ENCODE results near the gene TMEM150B.

TMEM150B gene

GRCh38 chr19:55309448-55309847 lies 15.7 kb downstream of the TMEM150B start:
- Histone ChIP-seq H3K4me1 (ENCODE audit: insufficient read depth, low read length, severe bottlenecking) (peaks cover 23% of the 10 kb centered on the region), H2AFZ (ENCODE audit: low read length) (no peak overlapping the region), H3K27me3 (ENCODE audit: insufficient read depth, low read length) (no peaks in the 10 kb centered on the region), H3K9ac (ENCODE audit: low read length) (no peak overlapping the region), H3K79me2 (ENCODE audit: insufficient read depth, low read length) (no peaks in the 10 kb centered on the region), H3K4me2 (ENCODE audit: low read length) (no peak overlapping the region), H3K4me3 (ENCODE audit: low read depth, low read length, poor library complexity, severe bottlenecking) (no peak overlapping the region), H3K9me3 (ENCODE audit: low read length) (no peaks in the 10 kb centered on the region), H3K36me3 (ENCODE audit: insufficient read depth, low read length) (peaks cover 23% of the 10 kb centered on the region), H4K20me1 (ENCODE audit: insufficient read depth, low read length) (no peaks in the 10 kb centered on the region), H3K27ac (ENCODE audit: low read depth, low read length, poor library complexity, severe bottlenecking) (no peak overlapping the region), H3K9me2 (ENCODE audit: low read depth, low read length) (no peaks in the 10 kb centered on the region), H3F3A (ENCODE audit: insufficient read depth, low read length) (no peaks in the 10 kb centered on the region)
- no peak for TF ChIP-seq EZH2 (IDR thresholded peaks at IDR 0.05; ENCODE audit: borderline replicate concordance, low read length)
- TF ChIP-seq CTCF (IDR thresholded peaks at IDR 0.05; ENCODE audit: low read length) = no peak

GRCh38 chr19:55308281-55308680 lies 16.9 kb downstream of the TMEM150B start:
- Histone ChIP-seq H3K9me2 (ENCODE audit: low read depth, low read length) (no peaks in the 10 kb centered on the region), H3K4me1 (ENCODE audit: insufficient read depth, low read length, severe bottlenecking) (peaks cover 23% of the 10 kb centered on the region), H3K9me3 (ENCODE audit: low read length) (no peaks in the 10 kb centered on the region), H3F3A (ENCODE audit: insufficient read depth, low read length) (no peaks in the 10 kb centered on the region), H3K4me3 (ENCODE audit: low read depth, low read length, poor library complexity, severe bottlenecking) (no peak overlapping the region), H3K27ac (ENCODE audit: low read depth, low read length, poor library complexity, severe bottlenecking) (peak overlapping the region; percentile 48), H3K27me3 (ENCODE audit: insufficient read depth, low read length) (no peaks in the 10 kb centered on the region), H2AFZ (ENCODE audit: low read length) (no peak overlapping the region), H3K9ac (ENCODE audit: low read length) (no peak overlapping the region), H3K36me3 (ENCODE audit: insufficient read depth, low read length) (peaks cover 23% of the 10 kb centered on the region), H3K4me2 (ENCODE audit: low read length) (peak overlapping the region; percentile 29; the same call in 1 of the 2 replicates), H4K20me1 (ENCODE audit: insufficient read depth, low read length) (no peaks in the 10 kb centered on the region), H3K79me2 (ENCODE audit: insufficient read depth, low read length) (no peaks in the 10 kb centered on the region)
- TF ChIP-seq EZH2 (IDR thresholded peaks at IDR 0.05; ENCODE audit: borderline replicate concordance, low read length) (no peak), CTCF (IDR thresholded peaks at IDR 0.05; ENCODE audit: low read length) (no peak)

GRCh38 chr19:55306712-55307111 lies 18.4 kb downstream of the TMEM150B start:
- Histone ChIP-seq H3K36me3 (ENCODE audit: insufficient read depth, low read length) (peaks cover 23% of the 10 kb centered on the region), H3K79me2 (ENCODE audit: insufficient read depth, low read length) (no peaks in the 10 kb centered on the region), H3K9me3 (ENCODE audit: low read length) (no peaks in the 10 kb centered on the region), H3F3A (ENCODE audit: insufficient read depth, low read length) (no peaks in the 10 kb centered on the region), H4K20me1 (ENCODE audit: insufficient read depth, low read length) (no peaks in the 10 kb centered on the region), H3K9me2 (ENCODE audit: low read depth, low read length) (no peaks in the 10 kb centered on the region), H3K4me2 (ENCODE audit: low read length) (no peak overlapping the region), H2AFZ (ENCODE audit: low read length) (no peak overlapping the region), H3K4me3 (ENCODE audit: low read depth, low read length, poor library complexity, severe bottlenecking) (no peak overlapping the region), H3K4me1 (ENCODE audit: insufficient read depth, low read length, severe bottlenecking) (peaks cover 32% of the 10 kb centered on the region), H3K27ac (ENCODE audit: low read depth, low read length, poor library complexity, severe bottlenecking) (no peak overlapping the region), H3K27me3 (ENCODE audit: insufficient read depth, low read length) (no peaks in the 10 kb centered on the region), H3K9ac (ENCODE audit: low read length) (no peak overlapping the region)
- TF ChIP-seq CTCF (IDR thresholded peaks at IDR 0.05; ENCODE audit: low read length) = no peak

Data from OCI-LY1 (cell line).